ENCODE results near the gene IMPDH1.

DNA sequence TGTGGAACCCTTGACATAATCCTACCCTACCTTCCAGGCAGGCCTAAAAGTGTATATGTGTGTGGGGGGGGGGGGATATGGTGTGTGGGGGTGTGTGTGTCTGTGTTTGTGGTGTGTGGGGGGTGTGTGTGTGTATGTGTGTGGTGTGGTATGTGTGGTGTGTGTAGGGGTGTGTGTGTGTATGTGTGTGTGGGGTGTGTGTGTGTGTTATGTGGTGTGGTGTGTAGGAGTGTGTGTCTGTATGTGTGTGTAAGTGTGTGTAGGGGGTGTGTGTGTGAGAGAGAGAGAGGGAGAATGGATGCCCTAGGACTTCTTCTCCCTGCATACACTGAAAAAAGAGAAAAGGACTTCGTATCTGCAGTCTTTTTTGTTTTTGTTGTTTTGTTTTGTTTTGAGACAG lies 12.3 kb upstream of the IMPDH1 start:
- TF ChIP-seq, protein P1, sequence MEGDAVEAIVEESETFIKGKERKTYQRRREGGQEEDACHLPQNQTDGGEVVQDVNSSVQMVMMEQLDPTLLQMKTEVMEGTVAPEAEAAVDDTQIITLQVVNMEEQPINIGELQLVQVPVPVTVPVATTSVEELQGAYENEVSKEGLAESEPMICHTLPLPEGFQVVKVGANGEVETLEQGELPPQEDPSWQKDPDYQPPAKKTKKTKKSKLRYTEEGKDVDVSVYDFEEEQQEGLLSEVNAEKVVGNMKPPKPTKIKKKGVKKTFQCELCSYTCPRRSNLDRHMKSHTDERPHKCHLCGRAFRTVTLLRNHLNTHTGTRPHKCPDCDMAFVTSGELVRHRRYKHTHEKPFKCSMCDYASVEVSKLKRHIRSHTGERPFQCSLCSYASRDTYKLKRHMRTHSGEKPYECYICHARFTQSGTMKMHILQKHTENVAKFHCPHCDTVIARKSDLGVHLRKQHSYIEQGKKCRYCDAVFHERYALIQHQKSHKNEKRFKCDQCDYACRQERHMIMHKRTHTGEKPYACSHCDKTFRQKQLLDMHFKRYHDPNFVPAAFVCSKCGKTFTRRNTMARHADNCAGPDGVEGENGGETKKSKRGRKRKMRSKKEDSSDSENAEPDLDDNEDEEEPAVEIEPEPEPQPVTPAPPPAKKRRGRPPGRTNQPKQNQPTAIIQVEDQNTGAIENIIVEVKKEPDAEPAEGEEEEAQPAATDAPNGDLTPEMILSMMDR (IDR thresholded peaks at IDR 0.05), result no peak
- TF ChIP-seq EZH2 (IDR thresholded peaks at IDR 0.05; ENCODE audit: borderline replicate concordance, insufficient read depth, low read depth, low read length, poor library complexity, severe bottlenecking), result no peak

Measured in B cell (primary cell).